Measurements from ENCODE around the gene PUM2. TPM values are rescaled to one million over a fixed set of nuclear protein-coding genes. Genes with fewer than 3 reads are reported as not detected.

The PUM2 gene
- total RNA-seq, 1 experiment from 2014 or later, result 104 TPM

GRCh38 chr2:20339012-20339411 is 11.6 kb downstream of the PUM2 start:
- POLR2A ChIA-PET, result no interaction called here
- no peak for TF ChIP-seq RORB (CRISPR knock-in tag; IDR thresholded peaks at IDR 0.05)
- TF ChIP-seq ZNF512 (CRISPR knock-in tag; IDR thresholded peaks at IDR 0.05; ENCODE audit: borderline replicate concordance), result no peak
- no peak for TF ChIP-seq ESRRA (CRISPR knock-in tag; IDR thresholded peaks at IDR 0.05; ENCODE audit: borderline replicate concordance)
- no peak for TF ChIP-seq MAX (CRISPR knock-in tag; IDR thresholded peaks at IDR 0.05)
- no peak for TF ChIP-seq PRRX2 (CRISPR knock-in tag; IDR thresholded peaks at IDR 0.05)
- TF ChIP-seq TEAD1 (CRISPR knock-in tag; IDR thresholded peaks at IDR 0.05), result no peak
- no peak for TF ChIP-seq ZNF121 (CRISPR knock-in tag; IDR thresholded peaks at IDR 0.05)
- TF ChIP-seq USF1 (CRISPR knock-in tag; IDR thresholded peaks at IDR 0.05), result no peak
- no peak for TF ChIP-seq GTF2I (CRISPR knock-in tag; conservative IDR thresholded peaks at IDR 0.05)
- TF ChIP-seq ELF4 (CRISPR knock-in tag; IDR thresholded peaks at IDR 0.05; ENCODE audit: low read depth), result no peak
- no peak for TF ChIP-seq MYBL2 (CRISPR knock-in tag; IDR thresholded peaks at IDR 0.05)
- TF ChIP-seq SMAD3 (CRISPR knock-in tag; IDR thresholded peaks at IDR 0.05; ENCODE audit: borderline replicate concordance), result no peak
- TF ChIP-seq FOXJ3 (CRISPR knock-in tag; IDR thresholded peaks at IDR 0.05; ENCODE audit: borderline replicate concordance), result no peak
- no peak for TF ChIP-seq ZMAT4 (CRISPR knock-in tag; IDR thresholded peaks at IDR 0.05)
- TF ChIP-seq ZBTB21 (CRISPR knock-in tag; IDR thresholded peaks at IDR 0.05; ENCODE audit: borderline replicate concordance), result no peak
- TF ChIP-seq OVOL2 (CRISPR knock-in tag; IDR thresholded peaks at IDR 0.05; ENCODE audit: borderline replicate concordance), result no peak
- no peak for TF ChIP-seq PREB (CRISPR knock-in tag; IDR thresholded peaks at IDR 0.05; ENCODE audit: borderline replicate concordance)
- TF ChIP-seq ARID4B (CRISPR knock-in tag; IDR thresholded peaks at IDR 0.05; ENCODE audit: borderline replicate concordance), result no peak
- CTCF ChIA-PET, result interaction anchor here (0.6 kb wide), 1 partner anchor 13 kb away, joined by 3 read pairs; no protein-coding TSS in a partner anchor
- no peaks in the 10 kb centered on the region for H3K9me3 Mint-ChIP-seq
- no peak overlapping the region for H3K27ac Mint-ChIP-seq
- H3K36me3 Mint-ChIP-seq, result no peaks in the 10 kb centered on the region
- no peaks in the 10 kb centered on the region for H3K27me3 Mint-ChIP-seq (ENCODE audit: low read depth)
- H3K4me3 Mint-ChIP-seq, result no peak overlapping the region
- no peak for DNase-seq (ENCODE audit: low spot score)
- peaks cover 72% of the 10 kb centered on the region for H3K4me1 Mint-ChIP-seq
- ATAC-seq, result no peak
